Testis (tissue), 2 donors: ENCODE results near the gene WDR83.

Experiments
- POLR2A ChIP-seq: fragments of 450-650 bp; IDR thresholded peaks from one replicate; pipeline ENCODE4 v1.6.1; 2017; ENCODE audit warnings: antibody characterized with exemption, mild to moderate bottlenecking, moderate library complexity
- TF ChIP-seq, protein P1 (sequence below), 3 experiments: fragments of 450-650 bp in 2 of 3; fragments of 200-600 bp in 1 of 3; sonication (generic) in 1 of 3; IDR thresholded peaks; one replicate each; pipeline ENCODE4 v1.5.1; 2016 to 2019; ENCODE audit warnings: antibody characterized with exemption in 3 of 3, mild to moderate bottlenecking in 2 of 3, moderate library complexity in 1 of 3

DNA sequence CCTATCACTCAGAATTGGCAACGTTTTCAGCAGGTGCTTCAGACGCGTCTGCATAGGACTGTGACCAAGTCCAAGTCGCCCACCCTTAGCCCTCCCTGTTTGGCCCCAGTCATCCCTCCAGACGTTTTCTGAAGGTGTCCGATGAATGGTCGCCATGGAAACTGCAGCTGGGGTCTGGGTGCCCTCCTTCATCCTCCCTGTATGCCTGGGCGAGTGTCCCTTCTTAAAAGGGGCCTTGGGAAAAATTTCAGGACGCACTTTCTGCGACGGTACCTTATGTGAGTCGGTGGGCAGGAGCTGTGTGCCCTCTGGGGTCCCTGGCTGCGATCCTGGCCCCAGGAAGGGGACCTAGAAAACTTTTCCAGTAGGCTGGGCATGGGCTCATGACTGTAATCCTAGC lies 25.2 kb upstream of the WDR83 start:
- TF ChIP-seq, protein P1, sequence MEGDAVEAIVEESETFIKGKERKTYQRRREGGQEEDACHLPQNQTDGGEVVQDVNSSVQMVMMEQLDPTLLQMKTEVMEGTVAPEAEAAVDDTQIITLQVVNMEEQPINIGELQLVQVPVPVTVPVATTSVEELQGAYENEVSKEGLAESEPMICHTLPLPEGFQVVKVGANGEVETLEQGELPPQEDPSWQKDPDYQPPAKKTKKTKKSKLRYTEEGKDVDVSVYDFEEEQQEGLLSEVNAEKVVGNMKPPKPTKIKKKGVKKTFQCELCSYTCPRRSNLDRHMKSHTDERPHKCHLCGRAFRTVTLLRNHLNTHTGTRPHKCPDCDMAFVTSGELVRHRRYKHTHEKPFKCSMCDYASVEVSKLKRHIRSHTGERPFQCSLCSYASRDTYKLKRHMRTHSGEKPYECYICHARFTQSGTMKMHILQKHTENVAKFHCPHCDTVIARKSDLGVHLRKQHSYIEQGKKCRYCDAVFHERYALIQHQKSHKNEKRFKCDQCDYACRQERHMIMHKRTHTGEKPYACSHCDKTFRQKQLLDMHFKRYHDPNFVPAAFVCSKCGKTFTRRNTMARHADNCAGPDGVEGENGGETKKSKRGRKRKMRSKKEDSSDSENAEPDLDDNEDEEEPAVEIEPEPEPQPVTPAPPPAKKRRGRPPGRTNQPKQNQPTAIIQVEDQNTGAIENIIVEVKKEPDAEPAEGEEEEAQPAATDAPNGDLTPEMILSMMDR (IDR thresholded peaks at IDR 0.05) = no peak
- no peak for TF ChIP-seq POLR2A
